ENCODE results near the gene TARDBP.
"Not testable (repeated sequence)": the region's sequence is repeated elsewhere in the genome, so short reads cannot be mapped to it uniquely, and the experiment has no call there.

DNA sequence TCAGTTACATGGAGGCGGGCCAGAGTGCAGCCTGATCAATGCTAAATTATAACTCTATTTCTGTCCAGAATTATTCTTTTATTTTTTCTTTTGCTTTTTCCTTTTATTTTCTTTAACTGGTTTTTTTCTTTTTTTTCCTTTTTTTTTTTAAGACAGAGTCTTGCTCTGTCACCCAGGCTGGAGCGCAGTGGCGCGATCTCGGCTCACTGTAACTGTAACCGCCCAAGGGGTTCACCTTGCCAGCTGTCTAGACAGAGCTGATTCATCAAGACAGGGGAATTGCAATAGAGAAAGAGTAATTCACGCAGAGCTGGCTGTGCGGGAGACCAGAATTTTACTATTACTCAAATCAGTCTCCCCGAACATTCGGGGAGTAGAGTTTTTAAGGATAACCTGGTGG, 38.7 kb downstream of the TARDBP start:
- TF ChIP-seq, protein P1, sequence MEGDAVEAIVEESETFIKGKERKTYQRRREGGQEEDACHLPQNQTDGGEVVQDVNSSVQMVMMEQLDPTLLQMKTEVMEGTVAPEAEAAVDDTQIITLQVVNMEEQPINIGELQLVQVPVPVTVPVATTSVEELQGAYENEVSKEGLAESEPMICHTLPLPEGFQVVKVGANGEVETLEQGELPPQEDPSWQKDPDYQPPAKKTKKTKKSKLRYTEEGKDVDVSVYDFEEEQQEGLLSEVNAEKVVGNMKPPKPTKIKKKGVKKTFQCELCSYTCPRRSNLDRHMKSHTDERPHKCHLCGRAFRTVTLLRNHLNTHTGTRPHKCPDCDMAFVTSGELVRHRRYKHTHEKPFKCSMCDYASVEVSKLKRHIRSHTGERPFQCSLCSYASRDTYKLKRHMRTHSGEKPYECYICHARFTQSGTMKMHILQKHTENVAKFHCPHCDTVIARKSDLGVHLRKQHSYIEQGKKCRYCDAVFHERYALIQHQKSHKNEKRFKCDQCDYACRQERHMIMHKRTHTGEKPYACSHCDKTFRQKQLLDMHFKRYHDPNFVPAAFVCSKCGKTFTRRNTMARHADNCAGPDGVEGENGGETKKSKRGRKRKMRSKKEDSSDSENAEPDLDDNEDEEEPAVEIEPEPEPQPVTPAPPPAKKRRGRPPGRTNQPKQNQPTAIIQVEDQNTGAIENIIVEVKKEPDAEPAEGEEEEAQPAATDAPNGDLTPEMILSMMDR (IDR thresholded peaks at IDR 0.05 in 8 of 11, conservative IDR thresholded peaks at IDR 0.05 in 3 of 11) = not testable (repeated sequence)
- not testable (repeated sequence) for TF ChIP-seq POLR2A, POLR2AphosphoS5 (IDR thresholded peaks at IDR 0.05)
